HG03558 (cell line): Measurements from ENCODE around the gene ZNF568.

Experiments
- ATAC-seq: cut with Tn5 transposase; IDR thresholded peaks from one replicate; pipeline ENCODE4 v1.9.1; 2021; ENCODE audit warnings: moderate number of reproducible peaks; ENCODE audit not compliant: unreplicated experiment; ENCODE audit errors: extremely low read depth

ZNF568 gene

GRCh38 chr19:36915992-36916830 is at the start of gene ZNF568, which contains the start of gene ZNF829:
Gene ZNF568, plus strand, starts transcription at chr19:36916332. Its CDS starts 6,439 bp downstream, at chr19:36922771.
Gene ZNF829, minus strand, starts transcription at chr19:36916291. Its CDS starts 1,124 bp downstream, at chr19:36915167.
- ATAC-seq = peak; percentile 57

GRCh38 chr19:36876993-36877938 is 38.9 kb upstream of the ZNF568 start:
- no peak for ATAC-seq

- no peak for ATAC-seq
Measured at GRCh38 chr19:36891768-36892357, 24.3 kb upstream of the ZNF568 start.

GRCh38 chr19:36894849-36895383 is 21.2 kb upstream of the ZNF568 start:
- ATAC-seq = no peak

- ATAC-seq = no peak
Measured at GRCh38 chr19:36898422-36898821, 17.7 kb upstream of the ZNF568 start.

DNA sequence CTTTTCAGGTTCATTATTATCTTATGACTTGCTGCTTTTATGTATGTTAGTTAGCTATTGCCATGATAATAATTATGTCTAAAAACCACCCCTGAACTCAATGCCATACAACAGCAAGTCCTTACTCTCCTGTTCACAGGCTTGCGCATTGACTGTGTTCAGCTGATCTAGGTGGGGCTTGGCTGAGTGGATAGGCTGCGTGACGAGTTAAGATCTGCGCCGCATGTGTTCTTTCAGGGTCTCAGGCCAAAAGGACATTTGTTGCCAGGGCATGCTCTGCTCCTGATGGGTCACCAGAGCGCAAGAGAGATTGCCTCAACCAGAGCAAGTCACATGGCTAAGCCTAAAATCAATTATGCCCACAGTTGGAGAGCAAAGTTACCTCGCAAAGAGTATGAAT is 859 bp downstream of the ZNF568 start:
- no peak for ATAC-seq

DNA sequence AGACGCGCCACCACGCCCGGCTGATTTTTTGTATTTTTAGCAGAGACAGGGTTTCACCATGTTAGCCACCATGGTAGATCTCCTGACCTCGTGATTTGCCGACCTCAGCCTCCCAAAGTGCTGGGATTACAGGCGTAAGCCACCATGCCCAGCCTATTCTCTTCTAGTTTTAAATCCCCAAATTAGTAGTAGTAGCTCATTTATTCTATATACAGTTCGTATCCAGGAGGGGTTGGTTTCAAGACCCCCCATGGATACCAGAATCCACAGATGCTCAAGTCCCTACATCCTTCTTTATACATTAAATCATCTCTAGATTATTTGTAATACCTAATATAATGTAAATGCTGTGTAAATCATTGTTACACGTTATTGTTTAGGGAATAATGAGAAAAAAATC is 2.0 kb downstream of the ZNF568 start:
- ATAC-seq = no peak

GRCh38 chr19:36931684-36932083 is 15.6 kb downstream of the ZNF568 start:
- ATAC-seq = no peak

DNA sequence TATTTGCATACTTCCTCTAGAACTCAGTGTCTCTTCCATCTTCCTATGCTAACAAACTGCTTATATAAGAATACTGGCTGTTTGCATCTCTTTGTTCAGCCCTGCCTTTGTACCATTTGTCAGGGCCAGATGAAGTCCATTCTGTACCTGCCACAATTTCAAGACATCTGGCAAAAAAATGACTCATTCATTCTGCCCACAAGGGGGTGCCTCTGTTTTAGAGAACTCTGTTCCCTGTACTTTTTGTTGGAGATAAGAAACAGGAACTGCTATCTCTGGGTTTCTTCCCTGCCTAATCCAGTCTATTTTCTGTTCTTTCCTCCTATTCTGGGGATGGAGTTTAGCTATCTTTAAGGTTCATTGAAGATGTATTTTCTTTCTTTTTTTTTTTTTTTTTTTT is 23.0 kb downstream of the ZNF568 start:
- no peak for ATAC-seq

DNA sequence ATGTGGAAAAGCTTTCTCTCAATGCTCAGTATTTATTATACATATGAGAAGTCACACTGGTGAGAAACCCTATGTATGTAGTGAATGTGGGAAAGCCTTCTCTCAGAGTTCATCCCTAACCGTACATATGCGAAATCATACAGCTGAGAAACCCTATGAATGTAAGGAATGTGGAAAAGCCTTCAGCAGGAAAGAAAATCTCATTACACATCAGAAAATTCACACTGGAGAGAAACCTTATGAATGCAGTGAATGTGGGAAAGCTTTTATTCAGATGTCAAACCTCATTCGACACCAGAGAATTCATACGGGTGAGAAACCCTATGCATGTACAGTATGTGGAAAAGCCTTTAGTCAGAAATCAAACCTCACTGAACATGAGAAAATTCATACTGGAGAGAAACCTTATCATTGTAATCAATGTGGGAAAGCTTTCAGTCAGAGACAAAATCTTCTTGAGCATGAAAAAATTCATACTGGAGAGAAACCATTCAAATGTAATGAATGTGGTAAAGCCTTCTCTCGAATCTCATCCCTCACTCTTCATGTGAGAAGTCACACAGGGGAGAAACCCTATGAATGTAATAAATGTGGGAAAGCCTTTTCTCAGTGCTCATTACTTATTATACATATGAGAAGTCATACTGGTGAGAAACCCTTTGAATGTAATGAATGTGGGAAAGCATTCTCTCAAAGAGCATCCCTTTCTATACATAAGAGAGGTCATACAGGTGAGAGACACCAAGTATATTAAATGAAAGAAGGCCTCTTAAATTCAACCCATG is 34.4 kb downstream of the ZNF568 start:
- ATAC-seq = no peak

GRCh38 chr19:36962346-36962745 is 46.2 kb downstream of the ZNF568 start:
- no peak for ATAC-seq

DNA sequence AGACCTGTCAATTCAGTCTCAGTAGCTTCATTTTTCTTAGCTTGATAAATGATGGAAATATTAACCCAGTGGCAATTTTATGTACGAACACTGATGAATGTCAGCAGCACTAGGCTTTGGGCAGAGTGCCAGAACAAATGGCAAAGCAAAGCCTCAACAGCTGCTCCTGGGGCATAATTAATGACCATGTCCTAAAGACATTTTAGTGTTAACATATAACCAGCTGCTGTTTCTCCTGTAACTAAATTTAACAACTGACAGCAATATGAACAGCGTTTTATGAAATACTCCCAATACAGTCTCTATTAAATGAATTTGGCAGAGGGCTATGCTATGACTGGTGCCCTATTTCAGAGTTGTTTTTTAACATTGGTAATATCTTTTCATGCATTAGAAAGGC is 47.1 kb downstream of the ZNF568 start:
- ATAC-seq = no peak

- no peak for ATAC-seq
Measured at GRCh38 chr19:36972571-36972970, 56.4 kb downstream of the ZNF568 start.

DNA sequence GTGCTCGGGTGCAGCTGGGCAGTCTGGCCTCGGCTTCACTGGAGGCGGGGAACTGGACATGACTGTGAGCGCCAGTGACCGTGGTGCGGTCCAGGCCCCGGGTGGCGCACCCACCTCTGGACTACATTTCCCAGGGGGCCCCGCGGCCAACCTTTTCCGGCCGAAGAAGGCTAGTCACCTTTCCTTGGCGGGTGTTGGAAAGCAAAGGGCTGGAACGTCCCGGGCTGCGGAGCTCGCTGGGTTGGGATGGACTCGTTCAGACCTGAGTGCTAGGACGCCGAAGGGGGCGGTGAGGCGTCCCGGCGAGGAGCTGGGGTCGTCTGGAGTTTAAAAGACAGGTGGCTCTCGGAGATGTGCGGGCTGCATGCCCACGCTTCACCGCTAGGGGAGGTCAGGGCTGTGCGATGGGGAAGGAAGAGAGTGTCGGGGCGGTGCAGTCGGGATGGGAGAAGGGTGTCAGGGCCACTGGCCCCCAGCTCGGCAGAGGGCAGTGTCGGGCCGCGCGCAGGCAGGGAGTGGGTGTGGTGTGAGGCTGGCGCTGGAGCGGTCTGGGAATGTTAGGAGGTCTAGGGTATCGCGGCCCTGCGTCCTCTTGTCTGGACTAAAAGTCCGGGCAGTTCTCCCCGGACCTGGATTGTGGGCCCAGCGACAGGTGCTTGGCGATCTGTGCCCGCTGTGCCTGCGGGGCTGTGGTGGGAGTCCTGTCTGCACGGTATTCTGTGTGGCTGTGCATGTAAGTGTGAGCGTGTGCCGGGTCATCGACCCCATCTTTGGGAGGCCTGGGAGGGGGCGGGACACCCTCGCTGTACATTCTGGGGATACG is 57.1 kb downstream of the ZNF568 start:
- no peak for ATAC-seq

GRCh38 chr19:36973844-36974195 is 57.7 kb downstream of the ZNF568 start:
- ATAC-seq = no peak

DNA sequence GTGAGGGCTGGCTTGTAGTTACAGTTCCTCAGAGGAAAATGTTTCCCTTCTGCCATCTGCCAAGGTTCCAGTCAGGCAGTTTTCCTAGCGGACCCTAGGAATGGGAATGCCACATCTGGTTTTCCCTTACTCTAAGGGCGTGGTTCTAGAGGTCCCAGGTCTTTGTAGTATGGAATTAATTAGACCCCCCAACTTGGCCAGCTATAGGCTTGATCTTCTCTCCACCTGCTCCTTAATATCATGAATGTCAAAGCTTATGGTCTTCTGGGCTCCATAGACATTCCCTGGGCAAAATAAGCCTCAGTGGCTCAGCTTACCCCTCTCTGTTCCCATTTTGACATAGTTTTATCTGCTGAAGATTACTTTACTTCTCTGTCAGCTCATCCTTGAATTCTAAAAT is 70.0 kb downstream of the ZNF568 start:
- no peak for ATAC-seq

GRCh38 chr19:36986601-36987000 is 70.5 kb downstream of the ZNF568 start:
- ATAC-seq = no peak

DNA sequence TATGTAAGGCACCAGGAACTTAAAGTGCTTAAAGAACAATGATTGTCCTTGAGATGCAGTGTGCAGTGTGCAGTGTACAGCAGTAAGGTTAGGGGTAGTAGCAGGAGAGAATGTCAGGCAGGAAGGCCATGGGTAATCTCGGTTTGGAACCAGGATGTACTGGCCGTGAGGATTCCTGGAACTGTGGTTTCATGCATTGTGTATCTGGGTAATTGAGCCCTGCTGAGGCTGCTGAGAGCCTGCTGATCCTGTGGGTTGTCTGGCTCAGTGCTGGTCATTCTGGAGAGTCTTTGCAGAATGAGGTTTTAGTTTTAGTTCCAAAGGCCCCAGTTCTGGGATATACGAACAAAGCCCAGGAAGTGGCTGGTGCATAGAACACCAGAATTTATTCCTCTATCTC is 71.0 kb downstream of the ZNF568 start:
- no peak for ATAC-seq
